HG02798 (cell line): ENCODE measurements around the gene GSTK1.
"Not testable (repeated sequence)": the region's sequence is repeated elsewhere in the genome, so short reads cannot be mapped to it uniquely, and the experiment has no call there.

Experiments used
- ATAC-seq: cut with Tn5 transposase; IDR thresholded peaks from one replicate; pipeline ENCODE4 v1.9.1; 2021; ENCODE audit warnings: mild to moderate bottlenecking; ENCODE audit not compliant: unreplicated experiment, poor library complexity

Gene GSTK1

DNA sequence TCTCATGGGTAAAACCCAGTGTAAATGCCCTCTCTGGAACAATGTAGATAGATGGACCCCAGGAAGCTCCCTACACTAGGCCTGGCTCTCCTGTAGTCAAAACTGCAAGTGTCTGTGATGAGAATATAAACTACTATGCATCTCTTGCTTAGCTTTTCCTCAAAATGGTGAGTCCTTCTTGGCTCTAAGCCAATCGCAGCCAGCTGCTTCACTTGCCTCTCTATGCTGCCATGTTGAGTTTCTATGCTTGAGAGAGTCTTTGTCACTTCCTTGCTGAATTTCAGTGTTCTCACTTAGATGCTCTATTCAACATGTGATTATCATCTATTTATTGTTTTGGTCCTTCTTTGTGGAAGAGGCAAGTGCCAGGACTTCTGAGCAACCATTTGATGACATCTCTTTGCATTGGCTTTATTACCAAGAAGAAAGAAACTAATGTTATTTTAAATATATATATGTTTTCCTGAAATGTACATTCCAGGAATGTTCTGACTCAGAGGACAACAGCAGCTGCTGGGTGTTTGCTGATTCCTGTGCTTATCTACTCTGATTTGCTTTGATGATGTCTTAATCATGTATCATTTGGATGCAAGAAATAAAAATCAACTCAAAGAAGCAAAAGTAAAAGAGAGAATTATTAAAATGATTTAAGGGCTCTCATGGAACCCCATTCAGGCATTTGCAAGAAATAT, 24.8 kb upstream of the GSTK1 start:
- ATAC-seq = no peak

DNA sequence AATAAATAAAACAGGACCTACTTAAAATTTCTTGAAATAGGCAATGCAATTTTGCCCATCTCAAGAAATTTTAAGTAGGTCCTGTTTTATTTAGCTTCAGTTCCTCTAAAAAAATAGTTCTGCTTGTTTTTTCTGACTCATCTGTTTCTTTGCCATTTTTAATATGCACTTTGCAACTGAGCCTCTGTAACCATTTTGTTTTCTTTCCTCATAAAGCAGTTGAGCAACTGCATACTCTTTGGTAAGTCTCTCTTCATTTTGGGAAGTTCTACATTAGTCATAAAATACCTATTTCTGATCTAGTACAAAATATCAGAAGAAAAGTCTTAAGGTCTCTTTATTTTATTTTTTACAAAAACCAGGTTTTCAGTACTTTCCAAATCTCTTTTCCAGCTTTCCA, 23.4 kb upstream of the GSTK1 start:
- no peak for ATAC-seq

DNA sequence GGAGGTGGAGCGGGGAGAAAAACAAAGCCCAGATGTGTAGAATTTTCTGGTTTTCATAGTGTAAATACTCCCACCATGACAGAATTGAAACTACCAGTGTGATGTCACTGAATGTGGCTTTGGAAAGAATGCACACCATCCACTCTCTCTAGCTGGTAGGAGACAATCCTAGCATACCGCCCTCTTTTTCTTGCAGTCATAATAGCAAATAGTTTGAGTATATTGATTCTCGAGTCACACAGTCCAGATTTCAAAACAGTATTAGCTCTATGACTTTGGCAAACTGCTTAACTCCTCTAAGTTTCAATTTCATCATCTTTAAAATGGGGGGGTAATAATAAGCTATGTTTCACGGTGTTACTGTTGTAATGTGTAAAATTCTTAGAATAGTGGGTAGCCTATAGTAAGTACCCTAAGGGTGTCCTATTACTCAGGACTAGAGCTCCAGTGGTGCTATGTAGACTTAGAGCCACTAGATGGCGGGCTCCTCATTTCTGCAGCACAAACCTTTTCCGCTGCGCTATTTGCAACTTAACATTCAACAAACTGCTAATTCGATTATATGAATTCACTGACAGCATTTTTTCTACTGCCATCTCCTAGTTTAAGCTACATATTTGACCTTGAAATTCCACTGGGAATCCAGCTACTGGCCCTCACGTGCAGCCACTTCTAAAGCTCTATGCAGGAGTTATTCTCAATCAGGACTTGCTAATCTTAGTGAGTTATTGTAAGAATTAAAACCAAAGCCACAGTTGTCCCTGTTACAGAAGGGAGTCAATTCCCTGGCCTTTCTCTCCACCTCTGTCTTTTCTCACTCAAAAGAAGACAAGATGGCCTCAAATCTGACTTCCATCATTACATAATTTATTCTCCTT, 22.7 kb upstream of the GSTK1 start:
- ATAC-seq = peak; percentile 96

DNA sequence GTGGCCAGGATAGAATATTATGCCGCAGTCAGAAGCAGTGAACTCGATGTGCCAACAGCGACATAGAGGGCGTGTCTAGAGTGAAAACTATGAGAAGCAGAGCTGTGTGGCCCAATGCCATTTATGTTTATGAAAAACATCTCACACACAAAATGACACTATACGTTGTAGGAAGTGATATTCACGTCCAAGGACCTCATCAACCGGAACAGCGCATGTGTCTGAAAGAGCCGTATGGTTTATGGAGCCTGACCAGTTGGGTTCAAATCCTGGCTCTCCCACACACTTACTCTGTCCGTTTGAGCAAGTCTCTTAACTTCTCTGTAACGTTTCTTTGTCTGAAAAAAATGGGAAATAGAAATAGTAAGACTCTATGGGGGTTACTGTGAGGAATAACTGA, 20.9 kb upstream of the GSTK1 start:
- no peak for ATAC-seq

DNA sequence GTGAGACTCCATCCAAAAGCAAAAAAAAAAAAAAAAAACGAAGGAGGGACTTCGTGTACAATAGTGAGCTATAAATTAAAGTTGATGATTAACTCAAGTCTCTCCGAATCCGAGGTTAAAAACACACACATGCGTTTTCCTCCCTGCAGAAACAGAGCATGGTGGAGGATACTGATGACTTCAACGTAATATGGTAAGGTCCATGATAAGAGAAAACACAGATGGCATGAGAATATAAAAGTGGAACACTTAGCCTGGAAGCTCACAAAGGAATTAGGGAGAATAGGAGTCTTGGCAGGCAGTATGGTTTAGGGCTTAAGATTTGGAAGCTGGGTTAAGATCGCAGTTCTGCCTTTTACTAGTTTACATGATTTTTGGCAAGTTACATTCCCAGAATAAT, 20.1 kb upstream of the GSTK1 start:
- ATAC-seq = no peak

DNA sequence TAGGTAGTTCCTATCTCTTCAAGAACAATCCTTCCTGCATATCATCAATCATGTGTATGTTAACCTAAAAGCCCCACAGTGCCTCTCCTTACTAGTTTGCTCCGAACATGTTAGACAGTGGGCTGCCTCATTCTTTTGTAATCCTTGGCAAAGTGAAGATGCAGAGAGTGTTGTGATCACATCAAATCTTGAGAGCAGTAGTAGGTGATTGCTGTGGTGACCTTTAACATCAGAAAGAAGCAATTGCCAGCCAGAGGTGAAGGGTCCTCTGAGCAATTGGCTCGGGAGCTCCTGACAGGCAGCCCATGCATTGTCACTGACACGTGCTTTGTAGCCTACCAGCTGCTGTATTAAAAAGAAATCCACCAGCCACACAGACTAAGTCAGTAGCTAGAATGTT, 19.6 kb upstream of the GSTK1 start:
- no peak for ATAC-seq

DNA sequence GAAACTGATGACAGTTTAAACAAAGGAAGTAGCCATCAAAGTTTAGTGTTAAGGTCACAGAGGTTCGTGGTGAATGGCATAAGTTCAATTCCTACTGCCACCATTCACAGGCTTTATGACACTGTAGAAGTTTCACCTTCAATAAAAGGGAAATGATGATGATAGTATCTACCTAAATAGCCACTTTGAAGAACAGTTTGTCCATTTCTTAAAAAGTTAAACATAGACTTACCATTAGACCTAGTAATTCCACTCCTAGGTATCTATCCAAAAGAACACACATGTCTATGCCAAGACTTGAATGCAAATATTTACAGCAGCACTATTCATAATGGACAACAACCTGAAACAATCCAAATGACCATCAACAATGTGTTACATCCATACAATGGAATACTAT, 18.9 kb upstream of the GSTK1 start:
- ATAC-seq = no peak

DNA sequence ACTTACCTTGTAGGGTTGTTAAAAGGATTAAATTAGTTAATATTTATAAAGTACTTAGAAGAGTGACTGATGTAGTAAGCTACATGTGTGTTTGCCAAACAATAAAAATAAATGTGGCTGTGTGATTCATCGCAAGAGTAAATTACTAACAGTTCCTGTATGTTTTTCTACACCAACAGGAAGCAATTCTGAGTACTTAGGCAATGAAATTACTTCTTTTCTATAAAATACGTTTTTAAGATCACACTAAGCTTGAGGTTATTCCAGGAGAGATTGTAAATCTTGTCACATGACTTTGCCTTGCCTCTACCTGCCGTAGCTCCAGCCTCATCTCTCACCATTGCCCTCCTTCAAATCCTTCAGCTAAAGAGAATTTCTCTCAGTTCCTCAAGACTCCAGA, 18.1 kb upstream of the GSTK1 start:
- no peak for ATAC-seq

DNA sequence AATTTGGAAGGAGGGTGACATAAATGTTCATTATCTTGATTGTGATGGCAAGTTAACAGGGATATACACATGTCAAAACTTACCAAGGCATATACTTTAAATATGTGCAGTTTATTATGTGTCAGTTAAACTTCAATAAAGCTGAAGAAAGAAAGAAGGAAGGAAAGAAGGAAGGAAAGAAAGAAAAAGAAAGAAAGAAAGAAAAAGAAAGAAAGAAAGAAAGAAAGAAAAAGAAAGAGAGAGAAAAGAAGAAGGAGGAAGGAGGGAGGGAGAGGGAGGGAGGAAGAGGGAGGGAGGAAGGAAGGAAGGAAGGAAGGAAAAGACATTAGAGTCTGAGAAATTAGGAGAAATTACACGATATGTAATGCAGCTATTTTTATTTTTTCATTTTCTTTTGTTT, 15.9 kb upstream of the GSTK1 start:
- ATAC-seq = no peak

DNA sequence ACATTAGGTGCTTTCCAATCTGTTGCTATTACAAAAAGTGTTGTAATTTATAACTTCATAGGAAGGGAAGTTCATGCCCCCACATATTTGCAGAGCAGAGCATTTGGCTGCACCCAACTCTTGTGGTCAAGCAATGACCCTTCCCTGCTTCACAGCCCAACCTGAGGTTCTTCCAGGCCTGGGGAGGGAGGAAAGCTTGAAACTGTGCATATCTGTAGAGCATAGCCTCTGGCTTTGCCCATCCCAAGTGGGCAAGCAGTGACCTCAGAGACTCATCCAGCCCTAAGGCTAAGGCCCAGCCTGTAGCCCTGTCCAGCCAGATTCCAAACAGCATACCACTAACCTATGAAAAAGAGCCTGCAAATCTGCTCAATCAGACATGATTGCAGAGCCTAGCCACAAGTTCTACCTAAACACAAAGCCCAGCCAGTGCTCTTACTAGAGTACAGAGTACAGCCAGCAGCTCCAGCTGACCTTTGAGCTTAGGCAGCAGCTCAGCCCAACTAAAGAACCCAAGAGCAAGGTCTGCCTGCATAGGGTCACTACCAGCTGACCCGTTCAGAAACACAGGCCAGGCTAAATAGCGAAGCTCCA, 14.4 kb upstream of the GSTK1 start:
- ATAC-seq = no peak

DNA sequence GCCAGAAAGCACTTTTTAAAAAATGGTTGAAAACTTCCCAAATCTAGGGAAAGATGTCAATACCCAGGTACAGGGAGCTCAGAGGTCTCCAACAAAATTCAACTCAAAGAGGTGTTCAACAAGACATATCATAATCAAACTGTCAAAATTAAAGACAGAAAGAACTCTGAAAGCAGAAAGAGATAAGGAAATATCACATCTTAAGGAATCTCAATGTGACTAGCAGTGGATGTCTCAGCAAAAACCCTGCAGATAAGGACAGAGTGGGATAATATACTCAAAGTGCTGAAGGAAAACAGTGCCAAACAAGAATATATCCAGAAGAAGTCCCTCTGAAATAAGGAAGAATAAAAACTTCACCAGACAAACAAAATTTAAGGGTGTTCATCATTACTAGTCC, 13.0 kb upstream of the GSTK1 start:
- ATAC-seq = no peak

DNA sequence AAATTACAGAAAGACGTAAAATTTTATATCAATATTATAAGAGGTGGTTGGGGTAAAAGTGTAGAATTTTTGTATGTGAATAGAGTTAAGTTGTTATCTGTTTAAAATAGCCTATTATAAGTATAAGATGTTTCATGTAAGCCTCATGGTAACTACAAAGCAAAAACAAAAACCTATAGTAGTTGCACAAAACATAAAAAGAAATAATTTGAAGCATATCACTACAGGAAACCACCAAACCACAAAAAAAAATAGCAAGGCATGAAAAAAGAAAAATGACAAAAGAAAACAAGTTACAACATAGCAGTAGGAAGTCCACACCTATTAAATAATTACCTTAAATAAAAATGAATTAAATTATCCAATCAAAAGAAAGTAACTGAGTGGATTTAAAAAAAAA, 12.4 kb upstream of the GSTK1 start:
- ATAC-seq = no peak

DNA sequence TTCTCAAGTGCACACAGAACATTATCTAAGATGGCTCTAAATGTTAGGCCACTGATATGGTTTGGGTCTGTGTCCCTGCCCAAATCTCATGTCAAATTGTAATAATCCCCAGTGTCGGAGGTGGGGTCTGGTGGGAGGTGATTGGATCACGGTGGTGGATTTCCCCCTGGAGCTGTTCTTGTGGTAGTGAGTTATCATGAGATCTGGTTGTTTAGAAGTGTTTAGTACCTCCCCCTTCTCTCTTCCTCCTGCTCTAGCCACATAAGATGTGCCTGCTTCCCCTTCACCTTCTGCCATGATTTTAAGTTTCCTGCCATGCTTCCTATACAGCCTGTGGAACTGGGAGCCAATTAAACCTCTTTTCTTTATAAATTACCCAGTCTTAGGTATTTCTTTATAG, 11.2 kb upstream of the GSTK1 start:
- ATAC-seq = no peak

DNA sequence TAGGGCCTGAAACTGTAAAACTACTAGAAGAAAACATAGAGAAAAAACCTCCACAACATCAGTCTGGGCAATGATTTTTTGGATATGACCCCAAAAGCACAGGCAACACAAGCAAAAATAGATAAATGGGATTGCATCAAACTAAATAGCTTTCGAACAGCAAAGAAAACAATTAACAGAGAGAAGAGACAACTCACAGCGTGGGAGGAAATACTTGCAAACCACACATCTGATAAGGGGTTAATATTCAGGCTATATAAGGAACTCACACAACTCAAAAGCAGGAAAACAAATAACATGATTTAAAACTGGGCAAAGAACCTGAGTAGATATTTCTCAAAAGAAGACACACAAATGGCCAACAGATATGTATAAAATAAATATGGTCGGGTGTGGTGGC, 7.7 kb upstream of the GSTK1 start:
- no peak for ATAC-seq

DNA sequence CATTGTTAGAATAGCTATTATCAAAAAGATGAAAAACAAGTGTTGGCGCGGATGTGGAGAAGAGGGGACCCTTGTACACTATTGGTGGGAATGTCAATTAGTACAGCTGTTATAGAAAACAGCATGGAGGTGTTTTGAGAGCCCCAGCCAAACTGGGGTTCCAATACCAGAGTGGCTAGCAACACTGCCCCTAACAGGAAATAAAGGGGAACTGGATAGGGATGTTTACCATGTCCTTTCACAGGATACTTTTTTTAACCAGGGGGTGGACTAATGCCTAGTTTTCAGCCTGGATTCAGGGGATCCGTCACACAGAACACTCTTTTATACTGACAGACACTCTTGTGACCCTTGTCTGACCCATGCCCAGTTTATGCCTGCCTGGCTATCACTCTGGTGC, 6.9 kb upstream of the GSTK1 start:
- ATAC-seq = no peak

DNA sequence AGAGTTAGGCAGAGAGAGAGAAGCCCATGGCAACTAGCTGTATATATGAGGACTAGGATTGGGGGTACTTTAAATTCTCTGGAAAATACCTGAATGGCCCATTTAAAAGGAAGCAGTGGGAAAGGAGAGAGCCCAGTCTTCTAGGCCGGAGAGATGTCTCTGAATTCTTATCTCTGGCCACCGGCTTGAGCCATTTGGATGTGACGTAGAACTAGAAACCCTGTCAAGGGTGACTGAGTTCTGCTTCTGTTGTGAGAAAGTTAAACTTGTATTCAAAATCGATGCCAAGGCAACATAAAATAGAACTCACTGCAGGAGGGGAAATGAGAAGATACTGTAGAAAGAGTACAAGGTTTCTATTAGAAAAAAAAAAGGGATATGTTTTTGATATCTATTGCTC, 6.3 kb upstream of the GSTK1 start:
- ATAC-seq = peak; percentile 69

DNA sequence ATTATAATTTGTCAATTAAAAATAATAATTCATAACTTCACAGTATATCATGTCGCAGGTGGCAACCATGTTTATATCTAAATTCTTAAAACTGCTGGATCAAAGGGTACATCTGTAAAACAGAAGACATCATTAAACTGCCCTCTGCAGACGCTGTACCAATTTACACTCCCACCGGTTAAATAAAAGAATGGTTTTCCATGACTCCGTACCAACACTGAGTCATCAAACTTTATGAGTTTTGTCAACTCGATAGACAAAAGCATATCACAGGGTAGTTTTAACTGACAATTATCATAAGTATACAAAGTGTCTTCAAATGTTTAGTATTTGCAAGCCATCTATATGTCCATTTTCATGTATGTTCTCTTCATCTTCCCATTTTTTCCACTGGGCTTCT, 5.7 kb upstream of the GSTK1 start:
- no peak for ATAC-seq

DNA sequence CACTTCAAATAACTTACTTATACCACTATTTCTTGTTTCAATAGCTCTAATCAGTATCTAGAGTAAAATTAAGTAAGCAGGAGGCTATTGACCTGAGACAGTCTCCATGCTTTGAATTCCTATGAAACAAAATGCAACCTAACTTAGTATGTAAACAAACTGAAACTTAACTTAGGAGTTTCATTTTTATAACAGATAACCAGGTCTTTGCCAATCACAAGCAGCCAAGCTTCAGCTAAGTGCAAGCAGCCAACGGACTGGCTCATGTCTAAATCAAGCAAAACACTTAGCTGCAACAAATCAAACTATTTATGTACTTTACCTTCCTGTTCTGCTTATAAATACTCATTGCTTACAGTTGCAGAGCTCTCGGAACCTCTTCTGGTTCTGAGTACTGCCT, 4.4 kb upstream of the GSTK1 start:
- peak; percentile 50 for ATAC-seq

DNA sequence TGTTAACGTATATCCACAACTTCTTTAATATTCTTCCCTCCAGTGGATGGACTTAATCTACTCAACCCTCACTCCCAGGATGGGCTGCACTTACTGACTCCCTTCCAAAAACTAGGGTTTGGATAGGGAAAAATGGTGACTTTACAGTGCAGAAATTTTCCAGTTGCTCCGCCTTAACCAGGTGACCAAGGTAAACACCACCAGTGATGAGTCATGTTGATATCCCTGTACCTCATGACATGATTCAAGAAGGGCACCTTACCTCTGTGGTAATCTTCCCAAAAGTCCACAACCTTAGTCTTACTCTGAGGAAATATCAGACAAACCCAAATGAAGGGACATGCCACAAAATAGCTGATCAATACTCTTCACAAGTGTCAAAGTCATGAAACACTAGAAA, 3.5 kb upstream of the GSTK1 start:
- ATAC-seq = no peak

DNA sequence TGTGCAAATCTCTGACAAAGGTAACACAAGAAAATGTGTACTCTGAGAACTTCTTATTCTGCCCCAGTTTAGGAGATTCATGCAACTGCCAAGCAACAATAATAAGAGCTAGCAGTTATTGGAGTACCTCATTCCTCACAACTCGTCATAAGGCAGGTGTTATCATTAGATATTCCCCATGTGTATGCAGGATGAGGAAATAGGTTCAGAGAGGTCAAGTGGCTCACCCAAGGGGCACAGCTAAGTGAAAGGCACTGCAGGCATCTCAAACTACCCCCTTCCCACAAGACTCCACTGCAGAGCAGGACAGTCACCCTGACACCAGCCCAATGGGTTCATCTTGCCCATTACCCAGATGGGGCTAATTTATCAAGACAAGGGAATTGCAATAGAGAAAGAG, 1.3 kb upstream of the GSTK1 start:
- ATAC-seq = no peak

DNA sequence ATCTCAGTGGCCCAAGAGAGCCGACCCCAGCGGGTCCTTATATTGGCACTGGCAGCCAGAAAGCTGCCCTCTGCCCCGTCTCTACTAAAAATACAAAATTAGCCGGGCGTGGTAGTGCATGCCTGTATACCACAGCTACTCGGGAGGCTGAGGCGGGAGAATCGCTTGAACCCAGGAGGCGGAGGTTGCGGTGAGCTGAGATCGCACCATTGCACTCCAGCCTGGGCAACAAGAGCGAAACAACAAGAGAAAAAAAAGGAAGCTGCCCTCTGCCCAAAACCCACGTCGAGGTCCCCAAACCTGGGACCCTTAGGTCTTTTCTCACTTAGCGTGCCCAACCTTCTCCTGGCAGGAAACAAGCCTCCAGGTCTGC, 941 bp downstream of the GSTK1 start:
- ATAC-seq = not testable (repeated sequence)
